NCI-H2227 (cell line): Measurements from ENCODE around the gene FEZF2.

ENCODE experiments used
- DNase-seq: peaks from one replicate; lab custom pipeline; 2025; ENCODE audit not compliant: unreplicated experiment; lab: John Stamatoyannopoulos, UW

The FEZF2 gene

DNA sequence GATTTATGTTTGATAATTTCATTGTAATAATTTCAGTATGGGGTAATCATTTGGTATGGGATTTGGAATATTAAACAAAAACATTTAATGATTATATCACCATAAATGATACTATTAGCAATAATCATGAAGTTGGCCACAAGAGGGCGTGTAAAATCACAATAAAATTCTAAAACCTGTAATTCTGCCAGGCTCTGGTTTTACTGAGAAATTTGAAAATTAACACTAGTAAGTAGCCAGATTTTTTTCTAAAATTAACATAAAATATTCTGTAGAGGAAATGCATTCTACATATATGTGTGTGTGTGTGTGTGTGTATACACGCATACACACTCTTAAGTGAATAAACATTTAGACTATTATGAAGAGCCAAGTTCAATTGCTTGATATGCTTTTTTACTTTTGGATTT is 40.5 kb downstream of the FEZF2 start:
- peak; percentile 24 for DNase-seq

DNA sequence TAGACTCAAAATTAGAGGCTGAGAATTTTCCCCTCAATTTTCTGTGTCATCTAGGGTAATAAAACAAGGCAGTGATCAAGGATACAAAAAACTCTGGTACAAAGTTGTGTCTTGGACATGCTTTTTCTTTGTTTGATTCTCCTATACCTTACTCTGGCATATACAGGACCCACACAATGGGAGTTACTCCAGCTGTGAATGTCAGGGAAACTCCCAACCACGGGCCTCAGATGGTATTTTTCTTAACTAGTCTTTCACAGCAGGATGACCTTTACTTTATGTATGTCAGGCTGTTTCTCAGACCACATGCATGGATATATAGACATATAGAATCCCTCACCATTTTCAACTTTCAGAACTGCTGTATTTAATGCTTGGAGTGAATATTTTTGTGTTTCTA is 41.3 kb downstream of the FEZF2 start:
- no peak for DNase-seq

DNA sequence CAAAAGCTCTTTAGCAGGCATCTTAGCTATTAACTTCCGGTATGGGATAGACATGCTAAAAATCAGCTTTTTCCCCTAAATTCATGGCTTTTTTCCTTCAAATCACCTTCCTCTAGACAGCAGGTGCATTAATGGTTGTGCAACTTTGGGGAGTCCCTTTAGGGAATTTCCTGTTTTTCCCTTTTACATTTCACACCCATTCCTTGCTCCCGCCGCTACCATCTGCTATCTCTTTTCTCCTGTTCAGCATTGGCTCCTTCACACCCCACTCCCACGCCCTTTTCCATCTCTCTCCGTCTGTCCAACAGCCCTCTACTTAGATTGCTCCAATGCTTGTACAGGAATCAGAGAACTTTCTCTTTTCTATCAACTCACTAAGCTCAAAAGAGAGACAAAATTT is 43.4 kb downstream of the FEZF2 start:
- no peak for DNase-seq

GRCh38 chr3:62325896-62326295 is 47.5 kb downstream of the FEZF2 start:
- no peak for DNase-seq

- no peak for DNase-seq
Observed at GRCh38 chr3:62323241-62323640, 50.1 kb downstream of the FEZF2 start.
